Hematopoietic multipotent progenitor cell treated with erythropoietin and hydrocortisone succinate and interleukin-3 and kit ligand, for 6 days (in vitro differentiated cells): ENCODE data around the gene ADISSP.
"Not testable (repeated sequence)": the region's sequence is repeated elsewhere in the genome, so short reads cannot be mapped to it uniquely, and the experiment has no call there.

ENCODE experiments used
- DNase-seq: peaks from one replicate; pipeline ENCODE4 v3.0.0-alpha.2; 2015

ADISSP gene

GRCh38 chr20:3797592-3798372, 30.2 kb upstream of the ADISSP start:
- DNase-seq, result peak; percentile 54

DNA sequence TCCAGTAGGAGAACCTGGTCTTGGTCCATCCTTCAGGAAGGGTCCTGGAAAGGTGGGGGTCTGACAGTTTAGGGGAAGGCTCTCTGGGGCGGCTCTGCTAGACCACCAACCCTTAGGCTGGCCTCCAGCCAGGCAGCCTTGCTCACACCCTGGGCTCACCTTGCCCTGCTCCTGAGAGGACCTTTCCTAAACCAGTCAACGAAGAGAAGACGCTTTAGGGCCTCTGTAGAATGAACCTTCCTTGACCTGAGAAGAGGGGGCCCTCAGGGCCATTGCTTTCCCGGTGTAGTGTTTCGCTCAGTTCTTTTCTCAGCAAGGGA, 29.6 kb upstream of the ADISSP start:
- no peak for DNase-seq

- DNase-seq, result no peak
Measured at GRCh38 chr20:3796477-3797225, 29.1 kb upstream of the ADISSP start.

GRCh38 chr20:3795511-3796468, 28.2 kb upstream of the ADISSP start, which contains the start of gene CDC25B:
Gene CDC25B, plus strand, starts transcription at chr20:3796310. Its CDS starts 222 bp downstream, at chr20:3796532.
- DNase-seq, result peak; percentile 95

DNA sequence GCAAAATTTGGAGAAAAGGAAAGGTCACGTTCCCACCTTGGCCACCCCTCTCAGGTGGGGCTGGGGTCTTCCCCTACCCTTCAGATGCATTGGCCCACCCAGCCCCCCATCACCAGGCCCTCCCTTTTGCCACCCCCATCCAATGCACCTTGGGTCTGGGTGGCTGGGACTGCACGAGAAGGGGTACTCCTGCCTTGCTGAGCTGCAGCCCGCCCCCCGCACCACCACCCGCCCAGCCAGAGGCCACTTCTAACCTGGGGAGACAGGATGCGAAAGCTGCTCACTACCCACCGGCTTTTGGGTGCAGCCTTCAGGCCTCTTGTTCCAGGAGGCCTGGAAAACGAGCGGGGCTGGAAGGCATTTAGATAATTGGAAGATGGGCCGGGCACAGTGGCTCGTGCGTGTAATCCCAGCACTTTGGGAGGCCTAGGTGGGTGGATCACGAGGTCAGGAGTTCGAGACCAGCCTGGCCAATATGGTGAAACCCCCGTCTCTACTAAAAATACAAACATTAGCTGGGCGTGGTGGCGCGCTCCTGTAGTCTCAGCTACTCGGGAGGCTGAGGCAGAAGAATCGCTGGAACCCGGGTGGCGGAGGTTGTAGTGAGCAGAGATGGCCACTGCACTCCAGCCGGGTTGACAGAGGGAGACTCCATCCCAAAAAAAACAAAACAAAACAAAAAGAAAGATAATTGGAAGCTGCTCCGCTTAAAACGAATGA, 27.3 kb upstream of the ADISSP start:
- DNase-seq, result no peak

- not testable (repeated sequence) for DNase-seq
Measured at GRCh38 chr20:3794168-3794567, 26.6 kb upstream of the ADISSP start.

DNA sequence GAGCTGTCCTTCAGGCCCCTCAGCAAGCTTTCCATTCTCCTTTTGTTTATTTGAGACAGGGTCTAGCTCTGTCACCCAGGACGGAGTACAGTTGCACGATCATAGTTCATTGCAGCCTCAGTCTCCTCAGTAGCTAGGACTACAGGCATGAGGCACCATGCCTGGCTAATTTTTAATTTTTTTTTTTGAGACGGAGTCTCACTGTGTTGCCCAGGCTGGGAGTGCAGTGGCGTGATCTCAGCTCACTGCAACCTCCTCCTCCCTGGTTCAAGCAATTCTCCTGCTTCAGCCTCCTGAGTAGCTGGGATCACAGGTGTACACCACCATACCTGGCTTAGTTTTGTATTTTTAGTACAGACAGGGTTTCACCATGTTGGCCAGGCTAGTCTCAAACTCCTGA, 21.6 kb upstream of the ADISSP start:
- DNase-seq, result not testable (repeated sequence)

DNA sequence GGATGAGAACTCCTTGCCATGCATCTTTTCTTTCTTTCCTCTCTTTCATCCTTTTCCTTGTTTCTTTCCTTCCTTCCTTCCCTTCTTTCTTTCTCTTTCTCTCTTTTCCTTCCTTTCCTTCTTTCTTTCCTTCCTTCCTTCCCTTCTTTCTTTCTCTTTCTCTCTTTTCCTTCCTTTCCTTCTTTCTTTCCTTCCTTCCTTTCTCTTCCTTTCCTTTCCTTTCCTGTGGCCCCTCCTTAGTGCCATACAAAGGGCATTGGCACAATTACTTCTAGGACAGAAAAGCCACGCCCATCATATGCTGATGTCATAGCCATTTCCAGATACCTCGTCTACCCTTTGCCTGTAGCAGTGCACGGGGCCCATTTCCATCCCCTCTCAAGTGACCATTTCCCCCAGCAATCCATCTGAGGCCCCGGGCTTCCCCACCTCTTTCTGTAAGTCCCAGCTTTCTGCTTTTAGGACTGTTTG, 21.2 kb upstream of the ADISSP start:
- DNase-seq, result peak; percentile 66

GRCh38 chr20:3787324-3788014, 19.9 kb upstream of the ADISSP start:
- DNase-seq, result no peak

DNA sequence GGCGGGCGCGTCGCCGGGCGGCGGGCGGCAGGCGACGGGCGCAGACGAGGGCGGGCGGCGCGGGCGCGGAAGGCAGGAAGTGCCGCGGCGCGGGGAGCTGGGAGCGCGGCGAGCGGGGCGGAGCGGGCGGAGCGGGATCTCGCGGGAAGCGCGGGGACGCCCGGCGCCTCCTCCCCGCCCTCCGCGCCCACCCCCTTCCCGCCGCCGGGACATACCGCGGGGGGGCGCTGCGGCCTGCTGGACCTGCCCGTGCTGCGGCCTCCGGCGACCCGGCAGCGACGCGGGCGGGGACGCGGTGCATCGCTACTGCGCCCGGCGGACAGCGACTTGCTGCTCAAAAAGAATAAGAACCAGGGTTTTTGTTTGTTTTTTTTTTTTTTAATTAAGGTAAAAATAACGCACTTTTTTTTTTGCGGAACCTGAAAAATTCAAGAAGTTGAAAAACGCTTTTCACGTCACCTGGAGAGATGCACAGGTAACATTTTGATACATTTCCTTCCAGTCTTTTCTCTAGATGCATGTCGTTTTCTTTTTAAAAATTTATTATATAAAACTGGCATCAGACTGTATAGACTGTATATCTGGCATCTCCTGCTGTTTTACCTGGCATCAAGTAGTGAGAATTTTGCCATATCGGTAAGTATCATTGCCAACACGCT, 19.2 kb upstream of the ADISSP start, which contains the start of gene CENPB:
Gene CENPB, minus strand, starts transcription at position 76 of the 659 bp plus-strand sequence. CDS start 257 bp downstream, outside the sequence.
- peak; percentile 91 for DNase-seq

DNA sequence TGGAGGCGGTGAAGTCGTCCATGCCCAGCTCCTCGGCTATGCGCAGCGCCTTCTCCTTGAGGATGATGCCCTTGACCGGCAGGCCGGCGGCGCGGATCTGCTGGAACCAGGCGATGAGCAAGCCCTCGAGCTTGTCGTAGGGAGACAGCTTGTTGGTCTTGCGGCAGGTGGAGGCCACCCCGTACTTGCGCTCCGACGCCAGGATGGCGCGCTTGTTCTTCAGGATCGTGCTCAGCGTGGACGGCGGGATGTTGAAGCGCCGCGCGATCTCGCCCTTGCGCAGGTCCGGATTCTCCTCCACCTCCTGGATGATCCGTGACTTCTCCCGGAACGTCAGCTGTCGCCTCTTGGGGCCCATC, 18.6 kb upstream of the ADISSP start:
- DNase-seq, result peak; percentile 67

DNA sequence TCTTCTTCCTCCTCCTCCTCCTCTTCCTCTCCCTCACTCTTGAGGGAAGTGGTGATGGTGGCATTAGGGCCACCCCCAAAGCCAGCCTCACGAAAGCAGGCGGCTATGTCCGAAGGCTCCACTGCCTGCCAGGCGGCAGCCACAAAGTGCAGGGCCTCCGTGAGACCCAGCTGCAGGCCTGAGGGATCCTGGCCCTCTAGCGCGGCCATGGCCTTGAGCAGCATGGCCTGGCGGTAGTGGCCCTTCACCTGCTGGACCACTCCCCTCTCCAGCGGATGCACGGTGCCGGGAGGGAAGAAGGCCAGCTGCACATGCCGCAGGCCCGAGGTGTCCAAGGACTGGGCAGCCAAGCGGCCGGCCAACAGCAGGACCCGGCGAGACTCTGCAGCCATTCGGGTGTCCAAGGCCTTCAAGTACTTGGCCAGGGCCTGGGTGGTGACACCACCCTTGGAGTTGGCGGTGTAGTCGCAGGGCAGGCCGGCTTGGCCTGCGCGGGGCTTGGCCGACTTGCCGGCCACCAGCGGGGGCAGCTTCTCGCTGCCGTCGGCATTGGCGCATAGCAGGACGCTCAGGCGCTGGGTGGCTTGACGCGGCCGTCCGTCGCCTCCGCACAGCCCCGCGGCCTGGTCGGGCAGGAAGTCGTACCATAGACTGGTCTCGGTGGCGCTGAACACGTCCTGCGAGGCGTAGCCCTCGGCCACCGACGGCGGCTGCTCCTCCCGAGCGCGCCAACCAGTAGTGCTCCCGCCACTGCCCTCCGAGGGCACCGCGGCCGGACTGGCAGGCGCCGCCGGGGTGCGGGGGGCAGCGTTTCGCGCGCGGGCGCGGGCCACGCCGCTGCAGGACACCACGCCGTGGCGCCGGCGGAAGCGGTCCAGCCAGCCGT, 17.9 kb upstream of the ADISSP start:
- no peak for DNase-seq

- no peak for DNase-seq
Measured at GRCh38 chr20:3784863-3785239, 17.3 kb upstream of the ADISSP start.

GRCh38 chr20:3784216-3784853, 16.8 kb upstream of the ADISSP start:
- no peak for DNase-seq

DNA sequence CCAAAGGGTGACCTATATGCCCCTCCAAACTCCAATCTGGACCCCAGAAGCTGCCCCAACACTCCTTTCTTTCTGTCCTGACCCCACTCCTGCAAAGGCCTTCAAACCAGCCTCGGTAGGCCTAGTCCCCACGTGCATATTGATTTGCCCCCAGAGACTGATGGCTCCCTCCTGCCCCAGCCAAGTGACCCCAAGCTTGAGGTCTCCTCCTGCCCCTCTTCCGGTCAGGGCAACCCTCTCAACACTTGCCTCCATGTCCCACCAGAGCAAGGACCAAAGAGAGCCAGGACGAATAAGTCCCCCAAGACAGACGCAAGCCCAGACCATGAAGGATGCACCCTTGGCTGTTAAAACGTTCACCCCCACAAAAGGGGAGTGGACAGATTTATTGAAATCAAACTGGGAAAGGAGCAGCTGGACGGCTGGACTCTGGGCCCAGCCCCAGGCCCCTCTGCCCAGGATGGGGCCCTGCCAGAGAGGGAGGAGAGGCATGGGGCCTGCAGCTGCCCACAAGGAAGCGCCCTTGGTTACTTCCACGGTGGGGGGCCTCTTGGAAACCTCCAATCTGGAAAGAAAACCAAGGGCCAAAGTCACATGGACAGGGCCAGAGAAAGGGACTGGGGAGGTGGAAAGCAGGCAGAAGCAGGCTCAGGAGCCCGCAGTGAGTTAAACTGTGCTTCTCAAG, 16.1 kb upstream of the ADISSP start:
- no peak for DNase-seq

GRCh38 chr20:3783068-3783489, 15.5 kb upstream of the ADISSP start:
- DNase-seq, result no peak

DNA sequence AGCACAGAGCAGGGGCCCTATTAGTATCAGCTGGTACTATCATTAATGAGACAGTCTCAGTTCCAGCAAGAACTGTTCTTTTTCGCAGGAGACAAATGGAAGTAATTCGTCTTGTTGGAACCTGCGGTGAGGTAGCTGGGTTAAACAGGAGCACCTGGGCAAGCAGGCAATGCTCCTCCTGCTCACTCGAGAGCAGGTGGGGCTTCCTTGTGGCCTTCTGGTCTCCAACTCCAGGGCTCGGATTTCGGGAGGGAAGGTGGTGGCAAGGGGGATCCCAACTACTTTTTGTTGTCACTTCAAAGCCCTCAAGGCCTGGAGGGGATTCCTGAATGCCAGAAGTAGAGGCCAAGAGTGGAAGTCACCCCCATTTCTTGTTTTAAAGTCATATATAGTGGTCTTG, 15.0 kb upstream of the ADISSP start:
- DNase-seq, result no peak

DNA sequence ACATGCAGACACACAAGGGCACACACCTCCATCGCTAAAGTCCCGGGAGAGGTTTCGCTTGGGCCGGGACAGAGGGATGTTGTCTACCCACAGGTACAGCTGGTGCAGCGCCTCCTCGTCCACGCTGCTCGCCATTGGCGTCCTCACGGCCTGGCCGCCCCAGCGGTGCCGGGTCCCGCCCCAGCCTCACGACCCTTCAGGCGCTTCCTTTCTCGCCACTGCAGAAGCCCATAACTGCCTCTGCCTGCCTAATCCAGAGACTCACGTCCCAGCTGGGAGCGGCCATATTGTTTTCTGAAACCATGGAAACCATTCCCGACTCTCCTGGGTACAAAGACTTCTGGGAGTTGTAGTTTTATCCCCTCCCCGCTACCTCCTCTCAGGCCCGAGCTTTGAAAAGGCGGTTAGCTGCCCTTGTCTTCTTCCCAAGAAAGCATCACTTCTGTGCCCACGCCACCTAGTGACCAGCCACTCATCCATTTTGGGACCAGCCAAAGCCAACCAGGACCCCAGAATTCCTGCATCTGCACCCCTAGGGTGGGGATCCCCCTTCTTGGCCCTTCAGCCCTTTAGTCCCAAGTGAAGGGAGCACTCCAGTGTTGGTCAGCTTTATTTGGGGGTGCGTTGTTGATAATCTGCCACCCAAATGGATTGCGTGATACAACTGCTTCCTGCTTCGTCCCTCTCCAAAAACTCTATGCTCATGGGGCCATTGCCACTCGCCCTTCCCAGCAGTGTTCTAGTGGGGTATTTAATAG, 13.8 kb upstream of the ADISSP start, which contains the start of gene SPEF1:
Gene SPEF1, minus strand, starts transcription at position 296 of the 758 bp plus-strand sequence. Its CDS starts 161 bp downstream, at position 135.
- DNase-seq, result peak; percentile 96
